Measurements from ENCODE around the gene SGPP1.

DNA sequence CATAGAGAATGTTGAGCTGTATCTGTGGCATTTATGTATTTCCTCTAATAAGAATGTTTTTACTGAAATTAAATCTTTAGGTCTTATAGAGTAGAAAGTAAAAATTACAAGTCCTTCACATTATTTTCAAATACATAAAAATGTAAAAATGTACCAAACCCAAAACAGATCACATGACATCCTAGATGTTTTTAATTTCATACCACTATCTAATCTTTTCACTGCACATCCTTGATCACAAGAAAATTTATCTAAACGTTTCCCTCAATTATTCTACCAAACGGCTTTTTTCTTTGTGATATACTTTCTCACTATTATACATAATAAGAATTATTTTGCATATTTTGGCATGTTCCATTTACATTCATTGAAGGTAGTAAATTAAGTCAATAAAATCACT is 18.3 kb downstream of the SGPP1 start:
- TF ChIP-seq EZH2 (IDR thresholded peaks at IDR 0.05; ENCODE audit: low read length, missing control alignments) = no peak
- TF ChIP-seq, protein P1, sequence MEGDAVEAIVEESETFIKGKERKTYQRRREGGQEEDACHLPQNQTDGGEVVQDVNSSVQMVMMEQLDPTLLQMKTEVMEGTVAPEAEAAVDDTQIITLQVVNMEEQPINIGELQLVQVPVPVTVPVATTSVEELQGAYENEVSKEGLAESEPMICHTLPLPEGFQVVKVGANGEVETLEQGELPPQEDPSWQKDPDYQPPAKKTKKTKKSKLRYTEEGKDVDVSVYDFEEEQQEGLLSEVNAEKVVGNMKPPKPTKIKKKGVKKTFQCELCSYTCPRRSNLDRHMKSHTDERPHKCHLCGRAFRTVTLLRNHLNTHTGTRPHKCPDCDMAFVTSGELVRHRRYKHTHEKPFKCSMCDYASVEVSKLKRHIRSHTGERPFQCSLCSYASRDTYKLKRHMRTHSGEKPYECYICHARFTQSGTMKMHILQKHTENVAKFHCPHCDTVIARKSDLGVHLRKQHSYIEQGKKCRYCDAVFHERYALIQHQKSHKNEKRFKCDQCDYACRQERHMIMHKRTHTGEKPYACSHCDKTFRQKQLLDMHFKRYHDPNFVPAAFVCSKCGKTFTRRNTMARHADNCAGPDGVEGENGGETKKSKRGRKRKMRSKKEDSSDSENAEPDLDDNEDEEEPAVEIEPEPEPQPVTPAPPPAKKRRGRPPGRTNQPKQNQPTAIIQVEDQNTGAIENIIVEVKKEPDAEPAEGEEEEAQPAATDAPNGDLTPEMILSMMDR (conservative IDR thresholded peaks at IDR 0.05 in 1 of 2, IDR thresholded peaks at IDR 0.05 in 1 of 2; ENCODE audit: low read depth in 1 of 2, low read length in 2 of 2) = no peak

Data from fibroblast of lung (primary cell).